K562 (cell line): ENCODE measurements around the gene MARCHF7. TPM values are rescaled to one million over a fixed set of nuclear protein-coding genes. Genes with fewer than 3 reads are reported as not detected.

Source experiments
- ATAC-seq: fragments of 200-7000 bp; cut with Tn5 transposase; 3 replicates; pipeline ENCODE4 v1.9.1; 2020; ENCODE audit warnings: moderate library complexity
- BruUV-seq: library from RNA; stranded (reverse); fragments of 400-500 nt; replicated peaks from 2 replicates; lab custom pipeline; 2021; lab: Mats Ljungman, UMichigan
- CTCF ChIA-PET: fragments of 300-600 bp; formaldehyde crosslinking; extraction: SDS; loops from one replicate; lab custom pipeline; 2021; ENCODE audit warnings: low intra/inter-chr PET ratio; lab: Yijun Ruan, JAX
- POLR2A ChIA-PET: fragments of 300-600, 350-650 bp; sonication (Branson Sonifier 250); formaldehyde crosslinking; extraction: SDS; loops from one replicate; lab custom pipeline; 2021; ENCODE audit warnings: antibody characterized with exemption, inconsistent platforms; lab: Yijun Ruan, JAX
- DNase-seq, 4 experiments: peaks; one replicate each; pipeline versions ENCODE4 v3.0.0 to v3.0.0-alpha.2; 2011 to 2018; ENCODE audit warnings: low spot score in 3 of 4, mixed read lengths in 3 of 4; ENCODE audit errors: extremely low read depth in 1 of 4
- FAIRE-seq: peaks from 2 replicates; lab custom pipeline; 2011; peaks lifted over from hg19 to GRCh38; lab: Jason Lieb, UNC
- H2AFZ ChIP-seq: 2 replicates; pipeline ENCODE4 v1.6.0; 2011; ENCODE audit warnings: low read depth, low read length, control low read depth, inconsistent platforms
- H3K27ac ChIP-seq: fragments of 200-600 bp; 3 replicates; pipeline ENCODE4 v1.8.0; 2011; ENCODE audit warnings: low read depth, mild to moderate bottlenecking, control low read depth, inconsistent platforms, low read length, moderate library complexity, mixed read lengths; ENCODE audit errors: extremely low read depth
- H3K27me3 ChIP-seq, 2 experiments: fragments of 300-600 bp in 1 of 2; 2 replicates in 1 of 2; 3 replicates in 1 of 2; pipeline versions ENCODE4 v1.6.0 to v1.8.0; 2011; ENCODE audit warnings: inconsistent platforms in 2 of 2, low read length in 2 of 2, mild to moderate bottlenecking in 1 of 2, mixed read lengths in 1 of 2, moderate library complexity in 1 of 2; ENCODE audit not compliant: control insufficient read depth in 2 of 2, insufficient read depth in 2 of 2
- H3K36me3 ChIP-seq: fragments of 300-600 bp; 3 replicates; pipeline ENCODE4 v1.8.0; 2011; ENCODE audit warnings: mild to moderate bottlenecking, low read length, inconsistent platforms; ENCODE audit not compliant: control insufficient read depth, insufficient read depth
- H3K4me1 ChIP-seq, 2 experiments: fragments of 200-600 bp in 1 of 2; replicated peaks in 1 of 2; 2 replicates in 1 of 2; 3 replicates in 1 of 2; pipeline versions ENCODE4 v1.5.1 to v1.8.0; 2011; ENCODE audit warnings: inconsistent platforms in 2 of 2, low read length in 2 of 2, mild to moderate bottlenecking in 1 of 2, mixed read lengths in 1 of 2, moderate library complexity in 1 of 2; ENCODE audit not compliant: control insufficient read depth in 2 of 2, insufficient read depth in 2 of 2
- H3K4me2 ChIP-seq: 2 replicates; pipeline ENCODE4 v1.6.1; 2011; ENCODE audit warnings: low read length, control low read depth, inconsistent platforms, mixed read lengths; ENCODE audit not compliant: insufficient read depth
- H3K4me3 ChIP-seq: fragments of 200-600 bp; sonication (generic), shearing (Covaris generic); 2 replicates; pipeline ENCODE4 v1.5.1; 2016; ENCODE audit warnings: control low read depth, inconsistent platforms
- H3K79me2 ChIP-seq: fragments of 200-600 bp; 3 replicates; pipeline ENCODE4 v1.8.0; 2011; ENCODE audit warnings: low read length, inconsistent platforms; ENCODE audit not compliant: control insufficient read depth, insufficient read depth
- H3K9ac ChIP-seq, 2 experiments: 2 replicates each; pipeline versions ENCODE4 v1.6.0 to v1.6.1; 2011; ENCODE audit warnings: low read depth in 2 of 2, low read length in 2 of 2, control low read depth in 1 of 2, inconsistent platforms in 1 of 2, mild to moderate bottlenecking in 1 of 2, mixed read lengths in 1 of 2; ENCODE audit not compliant: insufficient read depth in 1 of 2
- H3K9me1 ChIP-seq: one replicate; pipeline ENCODE4 v1.6.0; 2011; ENCODE audit warnings: inconsistent platforms, mild to moderate bottlenecking, low read length, moderate library complexity; ENCODE audit not compliant: control insufficient read depth, insufficient read depth
- H3K9me3 ChIP-seq: replicated peaks from 2 replicates; pipeline ENCODE4 v1.5.1; 2011; ENCODE audit warnings: low read depth, low read length, inconsistent platforms; ENCODE audit not compliant: control insufficient read depth, insufficient read depth
- H4K20me1 ChIP-seq: replicated peaks from 2 replicates; pipeline ENCODE4 v1.6.1; 2011; ENCODE audit warnings: low read length, inconsistent platforms, mixed read lengths; ENCODE audit not compliant: control insufficient read depth, insufficient read depth
- BMI1 ChIP-seq: fragments of 150-350 bp; IDR thresholded peaks from 2 replicates; pipeline ENCODE4 v1.6.1; 2014; ENCODE audit warnings: low read length
- CEBPG ChIP-seq, 3 experiments: fragments of 200-800 bp in 1 of 3; sonication (Bioruptor generic) in 1 of 3; sonication (generic) in 1 of 3; formaldehyde crosslinking in 1 of 3; IDR thresholded peaks in 2 of 3; conservative IDR thresholded peaks in 1 of 3; 2 replicates each; pipeline versions ENCODE4 v1.6.1 to v1.8.0; 2016 to 2022; ENCODE audit warnings: missing compliant biosample characterization in 2 of 3, missing genetic modification characterization in 2 of 3, mild to moderate bottlenecking in 1 of 3, missing genetic modification reagents in 1 of 3
- CHCHD3 ChIP-seq: fragments of 250-450 bp; sonication (Bioruptor Pico); IDR thresholded peaks from 2 replicates; pipeline ENCODE4 v2.1.2; 2022; ENCODE audit warnings: mild to moderate bottlenecking
- CSDE1 ChIP-seq, 2 experiments: fragments of 450-650 bp; IDR thresholded peaks; 2 replicates each; pipeline ENCODE4 v1.6.1; 2016; ENCODE audit warnings: mild to moderate bottlenecking in 1 of 2
- EGR1 ChIP-seq: fragments of 450-650 bp; conservative IDR thresholded peaks from 2 replicates; pipeline ENCODE4 v1.6.1; 2017; ENCODE audit warnings: mild to moderate bottlenecking
- EP300 ChIP-seq: IDR thresholded peaks from 2 replicates; pipeline ENCODE4 v1.6.1; 2012; ENCODE audit warnings: low read length, improper control_type of control experiment
- FOXA1 ChIP-seq: fragments of 450-650 bp; IDR thresholded peaks from 2 replicates; pipeline ENCODE4 v1.6.1; 2016; ENCODE audit warnings: mild to moderate bottlenecking, borderline replicate concordance
- FOXJ2 ChIP-seq: fragments of 200-800 bp; sonication (Bioruptor generic); IDR thresholded peaks from 2 replicates; pipeline ENCODE4 v1.6.1; 2016; ENCODE audit warnings: missing genetic modification characterization, missing compliant biosample characterization
- LCOR ChIP-seq: sonication (generic); formaldehyde crosslinking; IDR thresholded peaks from 2 replicates; pipeline ENCODE4 v1.8.0; 2022; ENCODE audit warnings: mild to moderate bottlenecking, missing genetic modification reagents
- MED1 ChIP-seq: sonication (generic); formaldehyde crosslinking; IDR thresholded peaks from 2 replicates; pipeline ENCODE4 v1.8.1; 2023; ENCODE audit warnings: missing genetic modification reagents, borderline replicate concordance
- NFXL1 ChIP-seq: fragments of 450-650 bp; formaldehyde crosslinking; IDR thresholded peaks from 2 replicates; pipeline ENCODE4 v1.4.0; 2021; ENCODE audit warnings: mild to moderate bottlenecking
- SMAD2 ChIP-seq: fragments of 150-350 bp; IDR thresholded peaks from 2 replicates; pipeline ENCODE4 v1.6.1; 2014; ENCODE audit warnings: low read depth, mild to moderate bottlenecking, low read length
- SMAD3 ChIP-seq: fragments of 450-650 bp; formaldehyde crosslinking; conservative IDR thresholded peaks from 2 replicates; pipeline ENCODE4 v1.4.0; 2020; ENCODE audit warnings: mild to moderate bottlenecking
- SPI1 ChIP-seq: IDR thresholded peaks from 2 replicates; pipeline ENCODE4 v1.6.1; 2011; ENCODE audit warnings: low read depth, low read length, control low read depth, borderline replicate concordance
- SREBF1 ChIP-seq: fragments of 150-350 bp; IDR thresholded peaks from 2 replicates; pipeline ENCODE4 v1.6.1; 2014; ENCODE audit warnings: antibody characterized with exemption, low read depth, low read length, borderline replicate concordance
- TAF1 ChIP-seq: IDR thresholded peaks from 2 replicates; pipeline ENCODE4 v1.6.1; 2011; ENCODE audit warnings: mild to moderate bottlenecking, low read length, moderate library complexity; ENCODE audit not compliant: insufficient read depth, control insufficient read depth, severe bottlenecking; ENCODE audit errors: extremely low read depth
- USF2 ChIP-seq: sonication (generic); formaldehyde crosslinking; IDR thresholded peaks from 2 replicates; pipeline ENCODE4 v1.5.0; 2020; ENCODE audit warnings: missing genetic modification reagents
- ZNF778 ChIP-seq: fragments of 450-650 bp; formaldehyde crosslinking; IDR thresholded peaks from 2 replicates; pipeline ENCODE4 v1.4.0; 2020; ENCODE audit warnings: mild to moderate bottlenecking, moderate library complexity
- WGBS: fragments of 100-300 bp; shearing (Covaris generic); methylation state at CpG from one replicate; pipeline ENCODE4 v1.1.6; 2016; ENCODE audit warnings: low coverage, mixed read lengths; ENCODE audit not compliant: insufficient coverage; ENCODE audit errors: missing lambda C conversion rate; 5-methylcytosine and 5-hydroxymethylcytosine counted together
- in situ Hi-C: fragments of 300-500 bp; cut with MboI; formaldehyde crosslinking; loops from 4 replicates; pipeline ENCODE4 v1.15.0; 2018; ENCODE audit warnings: inconsistent platforms, mixed read lengths
- intact Hi-C: fragments of 100-400 bp; cut with micrococcal nuclease; formaldehyde crosslinking; loops from 2 replicates; pipeline ENCODE4 v1.14.2; 2022
- polyA plus RNA-seq, 8 experiments: library from polyadenylated mRNA; depleted of rRNA in 4 of 8; stranded (reverse) in 5 of 8; unstranded in 3 of 8; fragments of >200 nt; fragmentation: Nextera tagmentation in 2 of 8; fragmentation: Illumina TruSeq in 1 of 8; extraction: Ambion mirVana in 2 of 8; extraction: Trizol in 1 of 8; gene quantifications; 2 replicates each; pipeline versions ENCODE4 v1.2.1 to v1.2.3, GENCODE V29; 2011 to 2014; ENCODE audit warnings: inconsistent platforms in 1 of 8, missing spikeins in 1 of 8
- total RNA-seq, 7 experiments: library from RNA; depleted of rRNA in 6 of 7; stranded (reverse); fragments of >200 nt in 6 of 7; fragmentation: Illumina TruSeq in 2 of 7; extraction: Trizol in 2 of 7; gene quantifications; 2 replicates each; pipeline versions ENCODE4 v1.2.1 to v1.2.3, GENCODE V29; 2011 to 2021; ENCODE audit warnings: low replicate concordance in 1 of 7

Gene MARCHF7
- total and polyA plus RNA-seq, 9 of the 15 experiments (the other 6 are each of a cell fraction or from before 2014, with no cell fraction given): 58.2 to 137 (median 86.7) TPM

GRCh38 chr2:159748089-159748488 is 35.8 kb downstream of the MARCHF7 start:
- FAIRE-seq (no peak), ATAC-seq (no peak), DNase-seq (no peak)
- BruUV-seq: no TSS peak
- Histone ChIP-seq H3K4me1 (no peaks in the 10 kb centered on the region), H3K9me1 (no peaks in the 10 kb centered on the region), H4K20me1 (no peaks in the 10 kb centered on the region), H3K36me3 (peaks cover 89% of the 10 kb centered on the region), H3K27ac (no peak overlapping the region), H3K9ac (no peak overlapping the region), H3K4me2 (no peak overlapping the region), H2AFZ (no peak overlapping the region), H3K27me3 (no peaks in the 10 kb centered on the region), H3K4me3 (no peak overlapping the region), H3K79me2 (peaks cover 52% of the 10 kb centered on the region), H3K9me3 (no peaks in the 10 kb centered on the region)
- intact Hi-C loops (no loop called here), in situ Hi-C loops (no loop called here)
- 95% methylated on average over 9 of the region's 9 CpGs for whole genome bisulfite sequencing
- POLR2A ChIA-PET: interaction anchor here (1.2 to 1.4 kb wide), 3 partner anchors 10 to 26 kb away, joined by 3 to 4 read pairs (median 3); no protein-coding TSS in a partner anchor
- no peak for TF ChIP-seq SMAD3 (CRISPR knock-in tag)
- TF ChIP-seq CEBPG (CRISPR knock-in tag; IDR thresholded peaks at IDR 0.05): no peak
- TF ChIP-seq CEBPG (tag; conservative IDR thresholded peaks at IDR 0.05 in 1 of 2, IDR thresholded peaks at IDR 0.05 in 1 of 2): no peak
- no peak for TF ChIP-seq EP300
- no peak for TF ChIP-seq ZNF778 (CRISPR knock-in tag)
- no peak for TF ChIP-seq EGR1
- no peak for TF ChIP-seq SMAD2
- no peak for TF ChIP-seq MED1 (CRISPR knock-in tag)
- no peak for TF ChIP-seq FOXJ2 (tag)
- TF ChIP-seq SPI1: no peak
- no peak for TF ChIP-seq BMI1
- TF ChIP-seq CHCHD3 (CRISPR knock-in tag): no peak
- no peak for TF ChIP-seq TAF1
- no peak for TF ChIP-seq CSDE1 (IDR thresholded peaks at IDR 0.05)
- no peak for TF ChIP-seq SREBF1
- TF ChIP-seq USF2: no peak
- TF ChIP-seq FOXA1: no peak
- no peak for TF ChIP-seq NFXL1
- TF ChIP-seq LCOR (CRISPR knock-in tag): no peak
- CTCF ChIA-PET: no interaction called here
